HepG2 (cell line): ENCODE results near the gene TBC1D1. TPM values are rescaled to one million over a fixed set of nuclear protein-coding genes. Genes with fewer than 3 reads are reported as not detected.

ENCODE experiments used
- ATAC-seq: fragments of 200-7000 bp; cut with Tn5 transposase; 3 replicates; pipeline ENCODE4 v1.9.1; 2020; ENCODE audit warnings: mild to moderate bottlenecking, moderate library complexity
- BruUV-seq: library from RNA; stranded (reverse); fragments of 400-500 nt; replicated peaks from 2 replicates; lab custom pipeline; 2021; lab: Mats Ljungman, UMichigan
- CTCF ChIA-PET: fragments of 300-600 bp; formaldehyde crosslinking; extraction: SDS; loops from one replicate; lab custom pipeline; 2021; ENCODE audit warnings: low total read pairs, inconsistent platforms, low intra/inter-chr PET ratio; lab: Yijun Ruan, JAX
- POLR2A ChIA-PET: fragments of 350-600 bp; sonication (Branson Sonifier 250); formaldehyde crosslinking; loops from one replicate; lab custom pipeline; 2020; ENCODE audit warnings: antibody characterized with exemption, inconsistent platforms; lab: Yijun Ruan, JAX
- DNase-seq: peaks from one replicate; pipeline ENCODE4 v3.0.0-alpha.2; 2015; ENCODE audit warnings: low spot score
- FAIRE-seq: peaks from 3 replicates; lab custom pipeline; 2011; peaks lifted over from hg19 to GRCh38; lab: Jason Lieb, UNC
- H2AFZ ChIP-seq: one replicate; pipeline ENCODE4 v1.6.1; 2011; ENCODE audit warnings: low read length, inconsistent platforms
- H3K27ac ChIP-seq: fragments of 300-600 bp; 3 replicates; pipeline ENCODE4 v1.8.0; 2011; ENCODE audit warnings: mixed run types, mild to moderate bottlenecking, mixed read lengths, low read length, inconsistent platforms; ENCODE audit not compliant: insufficient read depth; ENCODE audit errors: extremely low read length
- H3K27me3 ChIP-seq, 2 experiments: fragments of 200-600 bp in 1 of 2; 2 replicates in 1 of 2; 3 replicates in 1 of 2; pipeline versions ENCODE4 v1.6.0 to v1.8.0; 2011; ENCODE audit warnings: low read length in 2 of 2, mild to moderate bottlenecking in 2 of 2, moderate library complexity in 2 of 2, inconsistent platforms in 1 of 2; ENCODE audit not compliant: insufficient read depth in 2 of 2, control insufficient read depth in 1 of 2
- H3K36me3 ChIP-seq, 2 experiments: fragments of 200-600 bp in 1 of 2; replicated peaks in 1 of 2; 2 replicates in 1 of 2; 3 replicates in 1 of 2; pipeline versions ENCODE4 v1.5.1 to v1.8.0; 2011; ENCODE audit warnings: low read length in 2 of 2, inconsistent platforms in 1 of 2; ENCODE audit not compliant: insufficient read depth in 2 of 2, control insufficient read depth in 1 of 2
- H3K4me1 ChIP-seq: 2 replicates; pipeline ENCODE4 v1.5.1; 2012; ENCODE audit warnings: low read length, inconsistent platforms; ENCODE audit not compliant: insufficient read depth
- H3K4me2 ChIP-seq: 2 replicates; pipeline ENCODE4 v1.6.0; 2011; ENCODE audit warnings: low read depth, low read length, inconsistent platforms
- H3K4me3 ChIP-seq, 3 experiments: fragments of 200-600 bp in 1 of 3; sonication (generic), shearing (Covaris generic) in 1 of 3; replicated peaks in 1 of 3; 2 replicates each; pipeline ENCODE4 v1.5.1; 2011 to 2016; ENCODE audit warnings: low read length in 3 of 3, inconsistent platforms in 2 of 3, low read depth in 2 of 3, mild to moderate bottlenecking in 2 of 3, control low read depth in 1 of 3, mixed read lengths in 1 of 3; ENCODE audit not compliant: insufficient read depth in 1 of 3
- H3K79me2 ChIP-seq: one replicate; pipeline ENCODE4 v1.6.1; 2011; ENCODE audit warnings: low read length, inconsistent platforms; ENCODE audit not compliant: insufficient read depth
- H3K9ac ChIP-seq: 2 replicates; pipeline ENCODE4 v1.6.0; 2011; ENCODE audit warnings: mild to moderate bottlenecking, low read depth, low read length, inconsistent platforms; ENCODE audit not compliant: insufficient read depth
- H3K9me3 ChIP-seq: 2 replicates; pipeline ENCODE4 v1.5.1; 2012; ENCODE audit warnings: mild to moderate bottlenecking, low read length
- H4K20me1 ChIP-seq: 2 replicates; pipeline ENCODE4 v1.6.0; 2011; ENCODE audit warnings: inconsistent platforms, mild to moderate bottlenecking, low read length, moderate library complexity; ENCODE audit not compliant: insufficient read depth
- ARNT ChIP-seq: fragments of 450-650 bp; IDR thresholded peaks from 2 replicates; pipeline ENCODE4 v1.6.1; 2017
- CSRNP2 ChIP-seq: sonication (generic); formaldehyde crosslinking; conservative IDR thresholded peaks from 2 replicates; pipeline ENCODE4 v1.8.0; 2022; ENCODE audit warnings: low read depth, missing genetic modification reagents
- PHF5A ChIP-seq: IDR thresholded peaks from one replicate; pipeline ENCODE4 v1.6.1; 2018; ENCODE audit warnings: low read depth, missing genetic modification reagents; ENCODE audit not compliant: unreplicated experiment
- STAT5B ChIP-seq: sonication (generic); formaldehyde crosslinking; IDR thresholded peaks from 2 replicates; pipeline ENCODE4 v1.4.0; 2020; ENCODE audit warnings: missing genetic modification reagents
- ZNF207 ChIP-seq: fragments of 450-650 bp; IDR thresholded peaks from 2 replicates; pipeline ENCODE4 v1.6.1; 2016; ENCODE audit warnings: antibody characterized with exemption, borderline replicate concordance
- ZNF256 ChIP-seq: sonication (generic); formaldehyde crosslinking; conservative IDR thresholded peaks from 2 replicates; pipeline ENCODE4 v1.4.0; 2020; ENCODE audit warnings: missing genetic modification reagents
- ZNF33B ChIP-seq: sonication (generic); formaldehyde crosslinking; IDR thresholded peaks from 2 replicates; pipeline ENCODE4 v1.5.1; 2020; ENCODE audit warnings: mild to moderate bottlenecking, missing genetic modification reagents
- ZNF570 ChIP-seq: sonication (generic); formaldehyde crosslinking; IDR thresholded peaks from 2 replicates; pipeline ENCODE4 v1.4.0; 2020; ENCODE audit warnings: mild to moderate bottlenecking, missing genetic modification reagents, borderline replicate concordance
- ZNF572 ChIP-seq: sonication (generic); formaldehyde crosslinking; IDR thresholded peaks from 2 replicates; pipeline ENCODE4 v1.5.1; 2020; ENCODE audit warnings: mild to moderate bottlenecking, missing genetic modification reagents
- ZNF614 ChIP-seq: IDR thresholded peaks from 2 replicates; pipeline ENCODE4 v1.6.1; 2018; ENCODE audit warnings: missing biosample characterization, missing genetic modification reagents, inconsistent platforms, borderline replicate concordance
- ZNF75D ChIP-seq: sonication (generic); formaldehyde crosslinking; IDR thresholded peaks from 2 replicates; pipeline ENCODE4 v1.8.1; 2023; ENCODE audit warnings: missing genetic modification reagents, mild to moderate bottlenecking, borderline replicate concordance
- WGBS: methylation state at CpG from one replicate; pipeline ENCODE4 v1.1.6; 2017; ENCODE audit warnings: low lambda C conversion rate; 5-methylcytosine and 5-hydroxymethylcytosine counted together
- in situ Hi-C: cut with HindIII; loops from 2 replicates; pipeline ENCODE4 v1.10.0; 2017; ENCODE audit warnings: low pct_unique_long_range_greater_than_20kb; ENCODE audit not compliant: extremely low pct_ligation_motif_present
- intact Hi-C: fragments of 100-400 bp; cut with micrococcal nuclease; formaldehyde crosslinking; loops from one replicate; pipeline ENCODE4 v1.10.0; 2022; ENCODE audit not compliant: unreplicated experiment
- polyA plus RNA-seq, 8 experiments: library from polyadenylated mRNA; depleted of rRNA in 3 of 8; stranded (reverse) in 7 of 8; unstranded in 1 of 8; fragments of >200 nt; fragmentation: Illumina TruSeq in 4 of 8; extraction: Trizol in 4 of 8; gene quantifications; 2 replicates each; pipeline versions ENCODE4 v1.2.1 to v1.2.3, GENCODE V29; 2011 to 2016; ENCODE audit warnings: low read depth in 4 of 8, missing spikeins in 1 of 8, mixed read lengths in 1 of 8; ENCODE audit not compliant: insufficient read depth in 1 of 8
- total RNA-seq, 5 experiments: library from RNA; depleted of rRNA; stranded (reverse); fragments of >200 nt; fragmentation: Illumina TruSeq; extraction: Trizol; gene quantifications; 2 replicates each; pipeline ENCODE4 v1.2.3, GENCODE V29; 2016; ENCODE audit warnings: low read depth in 1 of 5
- TF ChIP-seq, protein P1 (sequence below): sonication (generic); formaldehyde crosslinking; IDR thresholded peaks from 2 replicates; pipeline ENCODE4 v1.4.0; 2020; ENCODE audit warnings: missing genetic modification reagents, borderline replicate concordance

Gene TBC1D1
- total and polyA plus RNA-seq, 2 of the 13 experiments (the other 11 are each of a cell fraction or from before 2014, with no cell fraction given), result 37.3 to 62.8 TPM

GRCh38 chr4:37905533-37906169 lies 14.8 kb downstream of the TBC1D1 start:
- 17% methylated on average over 7 of the region's 7 CpGs for WGBS

More at GRCh38 chr4:37905533-37906169, 14.8 kb downstream of the TBC1D1 start:
- ATAC-seq (no peak), FAIRE-seq (no peak), DNase-seq (no peak)
- H3K4me1 ChIP-seq, result peaks cover 7% of the 10 kb centered on the region; the same call in 1 of the 2 replicates
- no peak overlapping the region for H3K27ac ChIP-seq
- ChIA-PET CTCF (no interaction called here), POLR2A (no interaction called here)
- TF ChIP-seq ZNF614, result no peak
- no peak for TF ChIP-seq ZNF33B (CRISPR knock-in tag)
- TF ChIP-seq, protein P1, sequence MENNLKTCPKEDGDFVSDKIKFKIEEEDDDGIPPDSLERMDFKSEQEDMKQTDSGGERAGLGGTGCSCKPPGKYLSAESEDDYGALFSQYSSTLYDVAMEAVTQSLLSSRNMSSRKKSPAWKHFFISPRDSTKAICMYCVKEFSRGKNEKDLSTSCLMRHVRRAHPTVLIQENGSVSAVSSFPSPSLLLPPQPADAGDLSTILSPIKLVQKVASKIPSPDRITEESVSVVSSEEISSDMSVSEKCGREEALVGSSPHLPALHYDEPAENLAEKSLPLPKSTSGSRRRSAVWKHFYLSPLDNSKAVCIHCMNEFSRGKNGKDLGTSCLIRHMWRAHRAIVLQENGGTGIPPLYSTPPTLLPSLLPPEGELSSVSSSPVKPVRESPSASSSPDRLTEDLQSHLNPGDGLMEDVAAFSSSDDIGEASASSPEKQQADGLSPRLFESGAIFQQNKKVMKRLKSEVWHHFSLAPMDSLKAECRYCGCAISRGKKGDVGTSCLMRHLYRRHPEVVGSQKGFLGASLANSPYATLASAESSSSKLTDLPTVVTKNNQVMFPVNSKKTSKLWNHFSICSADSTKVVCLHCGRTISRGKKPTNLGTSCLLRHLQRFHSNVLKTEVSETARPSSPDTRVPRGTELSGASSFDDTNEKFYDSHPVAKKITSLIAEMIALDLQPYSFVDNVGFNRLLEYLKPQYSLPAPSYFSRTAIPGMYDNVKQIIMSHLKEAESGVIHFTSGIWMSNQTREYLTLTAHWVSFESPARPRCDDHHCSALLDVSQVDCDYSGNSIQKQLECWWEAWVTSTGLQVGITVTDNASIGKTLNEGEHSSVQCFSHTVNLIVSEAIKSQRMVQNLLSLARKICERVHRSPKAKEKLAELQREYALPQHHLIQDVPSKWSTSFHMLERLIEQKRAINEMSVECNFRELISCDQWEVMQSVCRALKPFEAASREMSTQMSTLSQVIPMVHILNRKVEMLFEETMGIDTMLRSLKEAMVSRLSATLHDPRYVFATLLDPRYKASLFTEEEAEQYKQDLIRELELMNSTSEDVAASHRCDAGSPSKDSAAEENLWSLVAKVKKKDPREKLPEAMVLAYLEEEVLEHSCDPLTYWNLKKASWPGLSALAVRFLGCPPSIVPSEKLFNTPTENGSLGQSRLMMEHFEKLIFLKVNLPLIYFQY (CRISPR knock-in tag), result no peak
- TF ChIP-seq ZNF207, result no peak
- TF ChIP-seq ZNF256 (CRISPR knock-in tag), result no peak
- no peak for TF ChIP-seq ZNF570 (CRISPR knock-in tag)
- no peak for TF ChIP-seq ZNF75D (CRISPR knock-in tag)
- no peak for TF ChIP-seq ARNT
- TF ChIP-seq STAT5B, result no peak
- no peak for TF ChIP-seq PHF5A (CRISPR knock-in tag)
- no peak for TF ChIP-seq CSRNP2 (CRISPR knock-in tag)
- TF ChIP-seq ZNF572, result no peak
- H3K79me2 ChIP-seq, result no peaks in the 10 kb centered on the region
- no peaks in the 10 kb centered on the region for H3K9me3 ChIP-seq
- peaks cover 0 to 8% of the 10 kb centered on the region in 2 experiments; a peak in 2 of 5 replicates for H3K27me3 ChIP-seq
- H3K36me3 ChIP-seq, result no peaks in the 10 kb centered on the region
- H3K4me2 ChIP-seq, result no peak overlapping the region
- no TSS peak for BruUV-seq
- H4K20me1 ChIP-seq, result no peaks in the 10 kb centered on the region
- H3K4me3 ChIP-seq, result no peak overlapping the region
- H3K9ac ChIP-seq, result no peak overlapping the region
- in situ Hi-C loops (no loop called here), intact Hi-C loops (no loop called here)
- no peak overlapping the region for H2AFZ ChIP-seq
